ENCODE measurements around the gene CCDC81.

GRCh38 chr11:86346513-86346912, 28.2 kb upstream of the CCDC81 start:
- TF ChIP-seq CTCF (optimal IDR thresholded peaks at IDR 0.05 in 1 of 3, IDR thresholded peaks at IDR 0.05 in 1 of 3, conservative IDR thresholded peaks at IDR 0.05 in 1 of 3; ENCODE audit: extremely low read depth in 1 of 3, insufficient read depth in 2 of 3, low read length in 3 of 3) (no peak), EZH2 (IDR thresholded peaks at IDR 0.05; ENCODE audit: low read length) (no peak)
